HG03139 (cell line): Measurements from ENCODE around the gene MXD4.

Experiments
- ATAC-seq: cut with Tn5 transposase; IDR thresholded peaks from one replicate; pipeline ENCODE4 v1.9.1; 2021; ENCODE audit not compliant: unreplicated experiment

Gene MXD4

GRCh38 chr4:2261853-2262144, at the start of gene MXD4:
Gene MXD4 (minus strand): TSS chr4:2262109. CDS start chr4:2261980, 129 bp downstream.
- ATAC-seq, result no peak

GRCh38 chr4:2306773-2307410, 45.0 kb upstream of the MXD4 start:
- ATAC-seq, result no peak

DNA sequence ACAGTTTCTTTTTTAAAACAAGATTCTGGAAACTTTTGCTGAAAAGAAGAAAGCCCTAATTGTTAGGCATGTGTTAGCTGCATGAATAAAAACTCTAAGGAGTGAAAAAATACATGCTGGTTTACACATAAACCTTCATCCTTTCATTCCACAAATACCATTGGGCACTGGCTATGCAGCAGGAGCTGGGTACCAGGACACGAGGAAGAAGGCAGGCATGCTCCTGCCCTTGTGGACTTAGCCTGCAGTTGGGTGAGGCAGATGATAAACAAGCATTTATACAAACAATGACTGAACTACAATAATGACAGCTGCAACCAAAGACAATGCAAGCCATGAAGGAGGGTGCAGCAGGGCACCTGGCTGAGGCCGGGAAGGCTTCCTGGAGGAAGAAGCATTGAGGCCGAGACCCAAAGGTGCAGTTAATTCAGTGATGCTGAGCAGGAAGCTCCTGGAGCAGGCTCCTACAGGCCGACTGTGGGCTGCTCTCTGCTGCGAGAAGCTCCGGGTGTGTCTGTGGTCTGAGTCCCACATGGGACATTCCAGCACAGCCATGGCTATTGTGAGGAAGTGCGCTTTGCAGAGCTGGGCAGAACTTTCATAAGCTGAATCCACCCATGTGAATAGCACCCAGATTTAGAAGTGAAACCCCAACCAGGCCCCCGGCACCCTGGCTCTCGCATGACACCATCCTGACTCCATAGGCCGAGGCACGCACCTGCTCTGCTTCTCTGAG, 44.0 kb upstream of the MXD4 start:
- no peak for ATAC-seq

GRCh38 chr4:2304877-2305561, 43.1 kb upstream of the MXD4 start:
- ATAC-seq, result no peak

- no peak for ATAC-seq
Measured at GRCh38 chr4:2304321-2304876, 42.5 kb upstream of the MXD4 start.

DNA sequence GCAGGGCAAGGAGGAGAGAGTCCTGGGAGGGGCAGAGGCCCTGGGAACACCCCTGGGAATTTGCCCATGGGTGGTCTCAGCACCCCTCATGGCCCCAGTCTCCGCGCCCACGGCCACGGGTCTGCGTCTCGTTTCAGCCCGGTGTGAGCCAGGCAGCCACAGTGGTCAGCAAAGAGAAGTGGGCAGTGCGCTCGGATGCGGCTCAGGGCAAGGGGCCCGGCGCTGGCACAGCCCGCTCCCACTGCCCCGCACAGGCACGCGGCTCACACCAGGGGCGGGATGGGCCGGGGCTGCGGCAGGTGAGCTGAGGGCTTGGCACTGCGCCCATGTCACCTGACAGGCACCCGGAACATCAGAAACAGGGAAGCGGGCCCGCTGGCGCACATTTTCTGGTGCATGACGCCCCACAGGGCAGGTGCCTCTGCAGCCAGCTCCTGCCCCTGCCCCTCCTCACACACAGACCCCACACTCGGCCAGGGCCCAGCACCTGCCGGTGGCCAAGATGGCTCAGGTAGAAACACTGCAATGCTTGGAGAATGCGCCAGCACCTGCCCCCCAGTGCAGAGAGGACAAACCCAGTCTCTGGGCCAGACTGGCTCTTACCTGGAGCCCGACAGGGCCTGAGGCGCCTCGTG, 41.9 kb upstream of the MXD4 start:
- no peak for ATAC-seq

DNA sequence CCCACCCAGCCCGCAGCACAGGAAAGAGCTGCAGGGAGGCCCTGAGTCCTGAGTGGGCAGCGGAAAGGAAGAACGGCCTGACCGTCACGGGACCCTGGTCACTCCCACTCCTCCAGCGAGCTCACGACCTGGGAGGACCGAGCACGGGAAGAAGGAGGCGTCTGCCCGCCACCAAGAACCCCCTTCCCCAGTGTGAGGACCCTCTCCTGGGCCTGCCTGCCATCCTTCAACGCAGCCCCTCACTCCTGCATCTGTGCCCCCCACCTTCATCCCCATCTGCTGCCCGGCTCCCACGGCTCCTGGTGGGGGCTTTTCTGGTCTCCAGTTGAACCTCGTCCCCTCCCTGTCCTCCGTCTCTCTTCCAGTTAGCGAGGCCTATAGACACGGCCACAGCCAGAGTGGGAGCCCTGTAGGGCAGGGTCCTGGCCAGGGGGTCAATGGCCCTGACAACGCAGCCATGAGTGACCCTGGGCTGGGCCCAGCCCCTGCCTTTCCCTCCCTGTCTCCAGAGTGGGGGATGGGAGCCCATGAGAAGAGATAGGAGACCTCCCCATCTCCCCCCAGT, 41.3 kb upstream of the MXD4 start:
- no peak for ATAC-seq

GRCh38 chr4:2302387-2303119, 40.6 kb upstream of the MXD4 start:
- no peak for ATAC-seq

DNA sequence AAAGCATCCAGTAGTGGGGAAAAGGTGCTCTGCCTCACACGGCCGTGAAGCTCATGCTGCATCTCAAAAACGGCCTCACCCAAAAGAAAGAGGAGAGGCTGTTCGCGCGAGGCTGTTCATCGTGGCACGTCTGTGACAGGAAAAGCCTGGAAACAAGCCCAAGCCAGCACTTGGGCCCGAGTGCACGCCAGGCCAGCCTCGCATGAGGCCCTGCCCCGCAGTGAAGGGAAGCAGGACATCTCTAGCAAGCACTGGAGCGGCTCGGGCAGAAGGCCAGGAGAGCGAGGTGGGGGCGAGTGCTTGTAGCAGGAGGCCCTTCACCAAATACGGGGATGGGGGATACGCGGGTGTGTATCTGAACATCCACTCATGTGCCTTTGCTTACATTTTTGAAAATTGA, 39.9 kb upstream of the MXD4 start:
- no peak for ATAC-seq

DNA sequence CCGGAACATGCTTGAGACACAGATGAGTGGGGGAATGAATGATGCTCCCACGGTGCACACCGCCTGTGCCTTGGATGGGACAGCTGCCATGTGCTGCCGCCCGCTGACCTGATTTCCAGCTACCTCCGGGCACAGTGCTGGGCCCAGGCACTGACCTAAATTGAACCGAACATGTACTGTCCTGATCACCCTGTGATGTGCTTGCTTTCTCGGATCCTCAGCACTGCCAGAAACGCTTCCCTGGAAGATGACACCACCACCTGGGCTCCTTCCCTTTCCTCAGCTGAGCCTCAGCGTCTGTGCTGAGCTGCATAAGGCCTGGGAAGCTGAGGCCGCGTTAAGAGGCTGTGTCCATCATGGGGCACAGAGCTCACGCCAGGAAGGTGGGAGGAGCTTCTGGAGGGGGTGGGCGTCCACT, 39.3 kb upstream of the MXD4 start:
- no peak for ATAC-seq

- no peak for ATAC-seq
Measured at GRCh38 chr4:2300431-2301224, 38.7 kb upstream of the MXD4 start.

GRCh38 chr4:2299794-2300193, 37.9 kb upstream of the MXD4 start:
- ATAC-seq, result no peak

- ATAC-seq, result no peak
Measured at GRCh38 chr4:2298532-2298991, 36.7 kb upstream of the MXD4 start.

GRCh38 chr4:2297606-2298531, 36.0 kb upstream of the MXD4 start:
- no peak for ATAC-seq

DNA sequence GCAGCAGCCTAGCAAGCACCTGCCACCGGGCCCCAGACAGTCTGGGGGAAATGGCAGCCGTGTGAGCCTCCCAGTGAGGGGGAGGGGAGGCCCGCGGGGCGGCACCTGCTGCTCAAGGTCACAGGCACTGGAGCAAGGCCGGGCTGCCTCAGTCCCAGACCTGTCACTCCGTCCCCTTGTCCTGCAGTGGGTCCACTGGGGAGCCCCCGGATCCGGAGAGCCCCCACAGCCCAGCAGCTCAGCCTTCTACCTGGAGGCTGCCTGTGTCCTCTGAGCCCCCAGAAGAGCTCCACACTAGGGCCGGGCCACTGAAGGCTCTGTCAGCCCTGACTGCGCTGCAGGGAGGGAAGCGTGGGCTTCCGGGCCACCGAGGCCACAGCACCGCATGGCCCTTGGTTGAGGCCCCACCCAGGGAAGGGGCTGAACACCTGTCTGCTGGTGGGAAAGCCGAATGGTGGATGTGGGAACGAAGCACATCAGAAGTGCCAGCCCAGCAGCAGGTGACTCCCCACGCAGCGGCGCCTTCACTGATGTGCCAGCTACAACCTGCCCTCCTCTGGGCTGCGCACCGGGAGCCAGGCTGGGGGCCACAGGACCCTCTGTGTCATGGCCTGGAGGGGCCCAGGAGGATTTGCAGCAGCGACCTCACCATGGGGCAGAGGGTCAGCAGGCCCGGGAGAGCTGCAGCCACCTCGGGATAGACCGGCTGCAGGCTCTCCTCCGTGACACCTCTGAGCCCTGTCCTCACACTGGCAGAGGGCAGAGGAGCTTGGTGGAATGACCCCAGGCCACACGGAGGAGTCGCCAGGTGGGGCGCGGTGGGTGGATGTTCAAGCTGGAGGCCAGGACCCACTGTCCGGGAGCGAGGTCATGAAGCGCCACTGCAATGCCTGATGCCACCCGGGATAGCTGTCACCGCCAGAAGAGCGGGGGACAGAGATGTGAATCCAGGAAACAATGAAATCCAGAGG, 35.0 kb upstream of the MXD4 start:
- no peak for ATAC-seq

DNA sequence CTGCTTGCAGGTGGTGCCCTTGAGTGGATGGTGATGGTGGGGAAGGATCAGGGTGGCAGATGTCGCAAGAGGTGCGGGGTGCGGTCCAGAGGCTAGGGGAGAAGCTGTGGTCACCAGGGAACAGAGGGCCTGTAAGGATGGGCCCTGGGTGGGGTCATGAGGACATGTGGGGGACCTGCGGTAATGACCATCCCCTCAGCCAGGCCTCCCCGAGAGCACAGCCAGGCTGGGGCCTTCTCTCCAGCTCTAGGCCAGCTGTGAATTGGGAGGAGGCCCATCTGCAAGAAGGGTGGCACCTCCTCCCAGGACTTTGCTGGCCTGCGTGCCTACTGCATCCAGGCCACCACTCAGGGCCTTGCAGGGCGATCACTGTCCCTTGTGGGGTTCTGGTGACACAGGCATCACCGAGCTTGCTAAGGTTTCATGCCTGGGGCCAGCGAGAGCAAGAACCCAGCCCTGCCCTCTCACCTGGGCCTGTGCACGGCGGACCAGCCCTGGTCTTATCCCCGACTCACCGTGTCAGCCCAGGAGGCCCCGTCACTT, 34.1 kb upstream of the MXD4 start:
- no peak for ATAC-seq

DNA sequence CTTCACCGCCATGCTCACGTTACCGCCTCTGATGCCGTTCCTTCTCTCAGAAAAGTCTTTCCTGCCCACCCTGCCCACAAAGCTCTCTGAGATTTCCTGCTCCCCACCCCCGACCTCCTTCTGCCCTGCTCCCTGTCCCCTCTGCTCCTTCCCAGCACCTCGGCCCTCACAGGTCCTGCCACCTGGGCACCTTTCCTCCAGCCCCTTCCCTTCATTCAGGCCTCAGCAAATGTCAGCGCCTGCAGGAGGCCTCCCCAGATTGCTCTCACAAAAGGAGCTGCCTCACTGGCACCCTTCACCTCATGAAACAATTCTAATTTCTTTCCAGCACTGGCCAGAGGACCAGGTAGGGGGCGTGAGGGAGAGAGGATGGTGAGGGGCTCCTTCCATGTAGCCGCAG, 33.6 kb upstream of the MXD4 start:
- ATAC-seq, result no peak
